ENCODE results near the gene RHBDL2. TPM values are rescaled to one million over a fixed set of nuclear protein-coding genes. Genes with fewer than 3 reads are reported as not detected.
A peak's percentile ranks its signal among the peaks of the same experiment; 100 is the strongest.

Gene RHBDL2
- total and polyA plus RNA-seq, 9 of the 15 experiments (the other 6 are each of a cell fraction or from before 2014, with no cell fraction given), result not detected

- no peak for TF ChIP-seq SRSF1 (IDR thresholded peaks at IDR 0.05; ENCODE audit: low read depth, low read length)
- TF ChIP-seq E2F5 (CRISPR knock-in tag; IDR thresholded peaks at IDR 0.05), result no peak
- 0 out of 2 replicates have a peak, but pooled peaks have one; percentile 30 for TF ChIP-seq OTX1 (CRISPR knock-in tag; IDR thresholded peaks at IDR 0.05)
- TF ChIP-seq ZNF217 (CRISPR knock-in tag; IDR thresholded peaks at IDR 0.05), result no peak
- no peak for TF ChIP-seq ZNF354B (CRISPR knock-in tag; IDR thresholded peaks at IDR 0.05)
- TF ChIP-seq ZBTB43 (CRISPR knock-in tag; IDR thresholded peaks at IDR 0.05), result no peak
- no peak for TF ChIP-seq MED1 (CRISPR knock-in tag; IDR thresholded peaks at IDR 0.05; ENCODE audit: borderline replicate concordance)
- TF ChIP-seq NR2F6 (CRISPR knock-in tag; IDR thresholded peaks at IDR 0.05), result no peak
- TF ChIP-seq ETS2 (tag; IDR thresholded peaks at IDR 0.05; ENCODE audit: borderline replicate concordance, poor library complexity, severe bottlenecking), result no peak
- no peak for TF ChIP-seq U2AF2 (optimal IDR thresholded peaks at IDR 0.05; ENCODE audit: low read depth, low read length)
- no peak for TF ChIP-seq ZKSCAN3 (CRISPR knock-in tag; IDR thresholded peaks at IDR 0.05)
- TF ChIP-seq ZNF436 (CRISPR knock-in tag; IDR thresholded peaks at IDR 0.05), result no peak
- no peak for TF ChIP-seq ZFPM2 (CRISPR knock-in tag; IDR thresholded peaks at IDR 0.05)
- TF ChIP-seq MECOM (CRISPR knock-in tag; IDR thresholded peaks at IDR 0.05), result no peak
- no peak for TF ChIP-seq TCFL5 (CRISPR knock-in tag; conservative IDR thresholded peaks at IDR 0.05)
- peak; percentile 36; the same call in 1 of the 2 replicates for TF ChIP-seq NR2C1 (IDR thresholded peaks at IDR 0.05)
- TF ChIP-seq NR2C1 (tag; IDR thresholded peaks at IDR 0.05), result peak; percentile 53; the same call in 1 of the 2 replicates
- no peak for TF ChIP-seq RB1 (IDR thresholded peaks at IDR 0.05; ENCODE audit: low read depth)
- no peak for TF ChIP-seq HMG20B (CRISPR knock-in tag; IDR thresholded peaks at IDR 0.05)
- no peak for TF ChIP-seq KAT7 (CRISPR knock-in tag; IDR thresholded peaks at IDR 0.05; ENCODE audit: borderline replicate concordance)
- no peak for TF ChIP-seq XRCC5 (IDR thresholded peaks at IDR 0.05; ENCODE audit: low read depth, low read length)
- TF ChIP-seq SMARCA5 (IDR thresholded peaks at IDR 0.05), result no peak
- peak; percentile 60; the same call in 1 of the 2 replicates for TF ChIP-seq JUND (IDR thresholded peaks at IDR 0.05; ENCODE audit: borderline replicate concordance, low read depth, low read length)
- TF ChIP-seq JUND (tag; IDR thresholded peaks at IDR 0.05; ENCODE audit: borderline replicate concordance, low read depth, low read length), result peak; percentile 57; the same call in 2 of the 3 replicates
- TF ChIP-seq ZEB2 (IDR thresholded peaks at IDR 0.05), result peak; percentile 85
- peak; percentile 99 for TF ChIP-seq CCNT2 (IDR thresholded peaks at IDR 0.05; ENCODE audit: borderline replicate concordance, extremely low read depth, insufficient read length, low read depth, low read length)
- no peak for TF ChIP-seq SNAPC5 (CRISPR knock-in tag; IDR thresholded peaks at IDR 0.05)
- no peak for TF ChIP-seq POLR2A (conservative IDR thresholded peaks at IDR 0.05)
- TF ChIP-seq ZNF274 (IDR thresholded peaks at IDR 0.05; ENCODE audit: borderline replicate concordance, low read depth, low read length), result peak; percentile 45; the same call in 1 of the 2 replicates
- TF ChIP-seq MYNN (IDR thresholded peaks at IDR 0.05), result peak; percentile 93
- TF ChIP-seq MYNN (CRISPR knock-in tag; IDR thresholded peaks at IDR 0.05), result no peak
- TF ChIP-seq POLR3A (IDR thresholded peaks at IDR 0.05; ENCODE audit: borderline replicate concordance, extremely low read depth, insufficient read depth, insufficient read length), result no peak
- TF ChIP-seq ZNF316 (IDR thresholded peaks at IDR 0.05), result no peak
These were observed 26.2 kb downstream of the RHBDL2 start (continued) for GRCh38 chr1:38915352-38915948.

Data from K562 (cell line).